ENCODE results near the gene GZF1. TPM values are rescaled to one million over a fixed set of nuclear protein-coding genes. Genes with fewer than 3 reads are reported as not detected.

GZF1 gene
- total RNA-seq, 4 donors from 2014 or later, result 10.1 to 23.0 (median 13.3) TPM

DNA sequence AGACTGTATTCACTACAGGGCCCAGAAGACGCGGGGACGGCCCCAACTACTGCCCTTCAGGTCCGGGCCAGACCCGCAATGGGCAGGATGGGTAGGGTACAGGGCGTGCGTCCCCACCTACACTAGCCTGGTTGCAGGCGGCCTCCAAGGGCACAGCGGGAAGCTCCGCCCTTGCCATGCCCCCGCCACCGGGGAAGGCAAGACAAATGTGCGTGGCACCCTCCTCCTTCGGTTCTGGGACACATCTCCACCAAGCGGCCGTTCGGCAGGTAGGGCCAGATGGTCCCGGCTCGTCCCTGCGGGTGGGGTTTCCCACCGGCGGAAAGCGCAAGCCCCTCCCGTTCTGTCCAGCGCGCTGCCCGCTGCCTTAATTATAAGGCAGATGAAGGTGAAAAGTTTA is 5.8 kb upstream of the GZF1 start:
- peaks cover 36 to 40% of the 10 kb centered on the region in 2 donors for H3K4me1 ChIP-seq

GRCh38 chr20:23357767-23358562 is 4.0 kb upstream of the GZF1 start:
- intact Hi-C loops (cut with DNase I; ENCODE audit: low total_unique reads), result loop anchor here (1.0 to 5.0 kb wide), 3 partner anchors 8 to 1694 kb away; partner anchors contain the start of gene NXT1
- H3K27me3 ChIP-seq, result no peaks in the 10 kb centered on the region
- H3K27ac ChIP-seq, result peak overlapping the region; percentile 97 to 99 (median 98)
- no peaks in the 10 kb centered on the region for H3K9me3 ChIP-seq
- ATAC-seq, result peak; percentile 72 to 78
- in situ Hi-C loops (cut with MboI; ENCODE audit: low sequenced_read_pairs in 4 of 4), result loop anchor here in 2 of 4 donors (10.0 kb wide), 1 partner anchor 203 kb away; no protein-coding TSS in a partner anchor
- H3K36me3 ChIP-seq, result peaks cover 0 to 19% of the 10 kb centered on the region in 2 donors
- peak overlapping the region; percentile 76 to 91 (median 78) for H3K4me3 ChIP-seq
- peak; percentile 100 for DNase-seq
- TF ChIP-seq, protein P1, sequence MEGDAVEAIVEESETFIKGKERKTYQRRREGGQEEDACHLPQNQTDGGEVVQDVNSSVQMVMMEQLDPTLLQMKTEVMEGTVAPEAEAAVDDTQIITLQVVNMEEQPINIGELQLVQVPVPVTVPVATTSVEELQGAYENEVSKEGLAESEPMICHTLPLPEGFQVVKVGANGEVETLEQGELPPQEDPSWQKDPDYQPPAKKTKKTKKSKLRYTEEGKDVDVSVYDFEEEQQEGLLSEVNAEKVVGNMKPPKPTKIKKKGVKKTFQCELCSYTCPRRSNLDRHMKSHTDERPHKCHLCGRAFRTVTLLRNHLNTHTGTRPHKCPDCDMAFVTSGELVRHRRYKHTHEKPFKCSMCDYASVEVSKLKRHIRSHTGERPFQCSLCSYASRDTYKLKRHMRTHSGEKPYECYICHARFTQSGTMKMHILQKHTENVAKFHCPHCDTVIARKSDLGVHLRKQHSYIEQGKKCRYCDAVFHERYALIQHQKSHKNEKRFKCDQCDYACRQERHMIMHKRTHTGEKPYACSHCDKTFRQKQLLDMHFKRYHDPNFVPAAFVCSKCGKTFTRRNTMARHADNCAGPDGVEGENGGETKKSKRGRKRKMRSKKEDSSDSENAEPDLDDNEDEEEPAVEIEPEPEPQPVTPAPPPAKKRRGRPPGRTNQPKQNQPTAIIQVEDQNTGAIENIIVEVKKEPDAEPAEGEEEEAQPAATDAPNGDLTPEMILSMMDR (IDR thresholded peaks at IDR 0.05 in 4 of 5, conservative IDR thresholded peaks at IDR 0.05 in 1 of 5), result peak in 2 of 5 experiments; percentile 18 to 45
- TF ChIP-seq POLR2A (IDR thresholded peaks at IDR 0.05), result peak; percentile 79 to 89
- peaks cover 28 to 29% of the 10 kb centered on the region in 2 donors for H3K4me1 ChIP-seq

More for the DNA sequence above, 5.8 kb upstream of the GZF1 start:
- intact Hi-C loops (cut with DNase I; ENCODE audit: low total_unique reads), result loop anchor here (2.0 to 5.0 kb wide), 2 partner anchors 279 to 1696 kb away; no protein-coding TSS in a partner anchor
- no peak for TF ChIP-seq POLR2A (IDR thresholded peaks at IDR 0.05)
- TF ChIP-seq, protein P1 (IDR thresholded peaks at IDR 0.05 in 4 of 5, conservative IDR thresholded peaks at IDR 0.05 in 1 of 5), result no peak
- no peak for DNase-seq
- peaks cover 0 to 19% of the 10 kb centered on the region in 2 donors for H3K36me3 ChIP-seq
- H3K27me3 ChIP-seq, result no peaks in the 10 kb centered on the region
- H3K9me3 ChIP-seq, result no peaks in the 10 kb centered on the region
- H3K4me3 ChIP-seq, result no peak overlapping the region
- H3K27ac ChIP-seq, result peak overlapping the region in 2 of 4 donors; percentile 47 to 97
- in situ Hi-C loops (cut with MboI; ENCODE audit: low sequenced_read_pairs in 4 of 4), result loop anchor here in 2 of 4 donors (10.0 kb wide), 1 partner anchor 201 kb away; no protein-coding TSS in a partner anchor
- no peak for ATAC-seq

DNA sequence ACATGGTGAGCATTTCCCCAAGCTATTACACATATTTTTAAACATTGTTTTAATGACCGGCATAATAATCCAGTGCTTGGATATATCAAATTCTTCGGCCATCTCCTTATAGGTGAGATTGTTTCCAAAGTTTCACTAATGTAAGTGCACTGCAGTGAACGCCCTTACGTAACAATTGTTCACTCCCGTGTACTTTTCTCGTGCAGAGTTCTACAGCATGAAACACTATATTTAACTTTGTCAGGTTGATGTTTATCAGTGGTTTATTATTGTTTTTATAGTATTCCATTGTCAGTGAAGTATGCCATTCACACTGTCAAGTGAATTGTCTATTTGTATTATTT is 3.4 kb upstream of the GZF1 start:
- ATAC-seq (no peak), DNase-seq (no peak)
- Histone ChIP-seq H3K36me3 (peaks cover 0 to 19% of the 10 kb centered on the region in 2 donors), H3K4me1 (peaks cover 34 to 35% of the 10 kb centered on the region in 2 donors), H3K4me3 (peak overlapping the region; percentile 24 to 79 (median 64)), H3K9me3 (no peaks in the 10 kb centered on the region), H3K27ac (peak overlapping the region; percentile 97 to 99 (median 98)), H3K27me3 (no peaks in the 10 kb centered on the region)
- in situ Hi-C loops (cut with MboI; ENCODE audit: low sequenced_read_pairs in 4 of 4), result loop anchor here in 2 of 4 donors (10.0 kb wide), 1 partner anchor 204 kb away; no protein-coding TSS in a partner anchor
- TF ChIP-seq POLR2A (IDR thresholded peaks at IDR 0.05), result no peak
- TF ChIP-seq, protein P1 (IDR thresholded peaks at IDR 0.05 in 4 of 5, conservative IDR thresholded peaks at IDR 0.05 in 1 of 5), result no peak
- intact Hi-C loops (cut with DNase I; ENCODE audit: low total_unique reads), result loop anchor here (1.0 to 5.0 kb wide), 2 partner anchors 8 to 1694 kb away; partner anchors contain the start of gene NXT1

- TF ChIP-seq POLR2A (IDR thresholded peaks at IDR 0.05), result no peak
- TF ChIP-seq, protein P1 (IDR thresholded peaks at IDR 0.05 in 4 of 5, conservative IDR thresholded peaks at IDR 0.05 in 1 of 5), result no peak
- Histone ChIP-seq H3K27ac (peak overlapping the region; percentile 97 to 99 (median 98)), H3K36me3 (peaks cover 0 to 16% of the 10 kb centered on the region in 2 donors), H3K4me1 (peaks cover 35 to 38% of the 10 kb centered on the region in 2 donors), H3K4me3 (no peak overlapping the region), H3K9me3 (no peaks in the 10 kb centered on the region), H3K27me3 (no peaks in the 10 kb centered on the region)
- in situ Hi-C loops (cut with MboI; ENCODE audit: low sequenced_read_pairs in 4 of 4), result loop anchor here in 2 of 4 donors (10.0 kb wide), 1 partner anchor 204 kb away; no protein-coding TSS in a partner anchor
- no peak for ATAC-seq
- intact Hi-C loops (cut with DNase I; ENCODE audit: low total_unique reads), result loop anchor here (1.0 to 5.0 kb wide), 2 partner anchors 9 to 1693 kb away; partner anchors contain the start of gene NXT1
- DNase-seq, result no peak
Measured at GRCh38 chr20:23358923-23359593, 2.9 kb upstream of the GZF1 start.
